ENCODE results near the gene CDH23.

DNA sequence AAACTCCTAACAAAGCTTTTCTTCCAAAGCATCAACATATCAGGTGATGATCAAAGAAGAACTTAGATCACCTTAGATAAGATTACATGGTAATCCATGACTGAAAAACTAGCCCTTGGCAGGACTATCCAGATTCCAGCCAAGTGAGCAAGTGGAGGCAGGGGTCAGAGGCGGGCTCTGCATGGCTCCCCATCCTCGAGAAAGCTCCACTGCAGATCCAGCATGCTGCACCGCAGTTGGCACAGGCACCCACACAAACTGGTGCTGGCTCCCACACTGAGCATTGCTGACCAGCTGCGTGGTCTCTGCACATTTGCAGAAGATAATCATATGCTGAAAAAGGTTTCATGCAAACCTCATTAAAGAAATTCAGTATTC is 444.2 kb downstream of the CDH23 start:
- TF ChIP-seq POLR2A (IDR thresholded peaks at IDR 0.05; ENCODE audit: low read length) (no peak), GATA1 (IDR thresholded peaks at IDR 0.05; ENCODE audit: low read depth, low read length) (no peak)

Measured in erythroblast (primary cell).